ENCODE measurements around the gene INSR. TPM values are rescaled to one million over a fixed set of nuclear protein-coding genes. Genes with fewer than 3 reads are reported as not detected.

The INSR gene
- total RNA-seq, result 10 to 100 TPM in 6 of 8 experiments, 1 to 10 TPM in 2; 6.9 to 19.6 (median 14.1) TPM

- no CpG with 5 or more reads among the region's 108 CpGs for WGBS, 10 experiments
- ATAC-seq (replicated peaks in 6 of 8), result peak; percentile 88 to 93 (median 90)
- Histone ChIP-seq H3K4me3 (peak within 1 kb of the TSS; percentile 74 to 90 (median 79)), H3K27ac (peak within 1 kb of the TSS in 1 of 2 donors; percentile 8), H3K4me1 (replicated peaks in 1 of 2) (peaks cover 2 to 3% of the 10 kb centered on the region in 2 donors)
- in situ Hi-C loops (cut with MboI; ENCODE audit: low pct_unique_long_range_greater_than_20kb in 2 of 9, low sequenced_read_pairs in 9 of 9, unreplicated experiment in 9 of 9), result loop anchor here in 5 of 9 experiments (10.0 to 25.0 kb wide), 2 partner anchors 99 to 107 kb away; no protein-coding TSS in a partner anchor
Measured at GRCh38 chr19:7293762-7294557, at the start of gene INSR. TSS of gene INSR (minus strand) at chr19:7294414. CDS start at chr19:7293891, 523 bp downstream.

DNA sequence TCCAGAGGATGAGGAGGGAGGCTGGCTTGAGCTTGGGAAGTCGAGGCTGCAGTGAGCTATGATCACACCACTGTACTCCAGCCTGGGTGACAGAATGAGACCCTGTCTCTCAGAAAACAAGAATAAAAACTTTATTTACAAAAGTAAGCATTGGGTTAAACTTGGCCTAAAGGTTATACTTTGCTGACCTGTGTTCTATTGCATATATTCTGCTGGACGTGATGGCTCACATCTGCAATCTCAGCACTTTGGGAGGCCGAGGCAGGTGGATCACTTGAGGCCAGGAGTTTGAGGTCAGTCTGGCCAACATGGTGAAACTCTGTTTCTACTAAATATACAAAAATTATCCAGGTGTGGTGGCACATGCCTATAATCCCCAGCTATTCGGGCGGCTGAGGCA is 47.9 kb upstream of the INSR start:
- in situ Hi-C loops (cut with MboI; ENCODE audit: low pct_unique_long_range_greater_than_20kb in 2 of 9, low sequenced_read_pairs in 9 of 9, unreplicated experiment in 9 of 9), result loop anchor here in 5 of 9 experiments (10.0 to 25.0 kb wide), 3 partner anchors 205 to 237 kb away; no protein-coding TSS in a partner anchor
- H3K27ac ChIP-seq, result no peak overlapping the region
- ATAC-seq (replicated peaks in 6 of 8), result no peak
- H3K4me3 ChIP-seq, result no peak overlapping the region
- H3K4me1 ChIP-seq (replicated peaks in 1 of 2), result no peaks in the 10 kb centered on the region
- WGBS, 10 experiments, result 41 to 100% (median 85%) methylated on average over 1 to 4 of the region's 5 CpGs; no CpG with 5 or more reads in 4 of the 10 experiments

DNA sequence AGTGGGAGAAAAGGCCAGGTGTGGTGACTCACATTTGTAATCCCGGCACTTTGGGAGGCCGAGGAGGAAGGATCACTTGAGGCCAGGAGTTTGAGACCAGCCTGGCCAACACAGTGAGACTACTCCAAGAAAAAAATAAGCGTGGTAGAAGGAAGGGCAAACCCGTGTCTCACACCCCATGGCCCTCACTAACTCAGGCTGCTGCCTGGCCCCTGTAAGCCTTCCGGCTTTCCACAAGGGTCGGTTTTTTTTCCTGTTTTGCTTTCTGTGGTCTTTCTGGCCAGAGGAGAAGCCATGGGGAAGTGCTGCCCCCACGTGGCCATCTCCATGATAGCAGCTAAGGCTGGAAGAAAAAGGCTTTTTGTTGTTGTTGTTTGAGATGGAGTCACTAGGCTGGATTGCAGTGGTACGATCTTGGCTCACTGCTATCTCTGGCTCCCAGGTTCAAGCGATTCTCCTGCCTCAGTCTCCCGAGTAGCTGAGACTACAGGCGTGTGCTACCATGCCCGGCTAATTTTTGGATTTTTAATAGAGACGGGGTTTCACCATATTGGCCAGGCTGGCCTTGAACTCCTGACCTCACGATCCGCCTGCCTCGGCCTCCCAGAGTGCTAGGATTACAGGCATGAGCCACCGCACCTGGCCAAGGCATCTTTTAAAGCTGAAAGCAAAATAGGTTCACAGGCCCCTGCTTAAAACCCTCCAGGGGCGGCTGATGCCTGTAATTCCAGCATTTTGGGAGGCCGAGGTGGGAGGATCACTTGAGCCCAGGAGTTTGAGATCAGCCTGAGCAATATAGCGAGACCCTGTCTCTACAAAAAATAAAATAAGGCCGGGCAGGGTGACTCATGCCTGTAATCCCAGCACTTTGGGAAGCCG is 47.0 kb upstream of the INSR start:
- 3 to 100% (median 29%) methylated on average over 1 to 10 of the region's 22 CpGs; no CpG with 5 or more reads in 1 of the 10 experiments for WGBS, 10 experiments
- Histone ChIP-seq H3K4me1 (replicated peaks in 1 of 2) (no peaks in the 10 kb centered on the region), H3K27ac (no peak overlapping the region), H3K4me3 (no peak overlapping the region)
- peak; percentile 34 to 76 (median 64) for ATAC-seq (replicated peaks in 6 of 8)
- in situ Hi-C loops (cut with MboI; ENCODE audit: low pct_unique_long_range_greater_than_20kb in 2 of 9, low sequenced_read_pairs in 9 of 9, unreplicated experiment in 9 of 9), result loop anchor here in 5 of 9 experiments (10.0 to 25.0 kb wide), 3 partner anchors 204 to 236 kb away; no protein-coding TSS in a partner anchor

- no peak for ATAC-seq (replicated peaks in 6 of 8)
- in situ Hi-C loops (cut with MboI; ENCODE audit: low pct_unique_long_range_greater_than_20kb in 2 of 9, low sequenced_read_pairs in 9 of 9, unreplicated experiment in 9 of 9), result loop anchor here in 4 of 9 experiments (25.0 kb wide), 2 partner anchors 200 to 225 kb away; no protein-coding TSS in a partner anchor
- H3K4me3 ChIP-seq, result no peak overlapping the region
- 10 to 84% (median 59%) methylated on average over 1 to 10 of the region's 12 CpGs; no CpG with 5 or more reads in 2 of the 10 experiments for WGBS, 10 experiments
- no peak overlapping the region for H3K27ac ChIP-seq
- no peaks in the 10 kb centered on the region for H3K4me1 ChIP-seq (replicated peaks in 1 of 2)
Measured at GRCh38 chr19:7337380-7338194, 43.4 kb upstream of the INSR start.

GRCh38 chr19:7336321-7336973 is 42.2 kb upstream of the INSR start:
- in situ Hi-C loops (cut with MboI; ENCODE audit: low pct_unique_long_range_greater_than_20kb in 2 of 9, low sequenced_read_pairs in 9 of 9, unreplicated experiment in 9 of 9), result loop anchor here in 4 of 9 experiments (25.0 kb wide), 2 partner anchors 199 to 224 kb away; no protein-coding TSS in a partner anchor

DNA sequence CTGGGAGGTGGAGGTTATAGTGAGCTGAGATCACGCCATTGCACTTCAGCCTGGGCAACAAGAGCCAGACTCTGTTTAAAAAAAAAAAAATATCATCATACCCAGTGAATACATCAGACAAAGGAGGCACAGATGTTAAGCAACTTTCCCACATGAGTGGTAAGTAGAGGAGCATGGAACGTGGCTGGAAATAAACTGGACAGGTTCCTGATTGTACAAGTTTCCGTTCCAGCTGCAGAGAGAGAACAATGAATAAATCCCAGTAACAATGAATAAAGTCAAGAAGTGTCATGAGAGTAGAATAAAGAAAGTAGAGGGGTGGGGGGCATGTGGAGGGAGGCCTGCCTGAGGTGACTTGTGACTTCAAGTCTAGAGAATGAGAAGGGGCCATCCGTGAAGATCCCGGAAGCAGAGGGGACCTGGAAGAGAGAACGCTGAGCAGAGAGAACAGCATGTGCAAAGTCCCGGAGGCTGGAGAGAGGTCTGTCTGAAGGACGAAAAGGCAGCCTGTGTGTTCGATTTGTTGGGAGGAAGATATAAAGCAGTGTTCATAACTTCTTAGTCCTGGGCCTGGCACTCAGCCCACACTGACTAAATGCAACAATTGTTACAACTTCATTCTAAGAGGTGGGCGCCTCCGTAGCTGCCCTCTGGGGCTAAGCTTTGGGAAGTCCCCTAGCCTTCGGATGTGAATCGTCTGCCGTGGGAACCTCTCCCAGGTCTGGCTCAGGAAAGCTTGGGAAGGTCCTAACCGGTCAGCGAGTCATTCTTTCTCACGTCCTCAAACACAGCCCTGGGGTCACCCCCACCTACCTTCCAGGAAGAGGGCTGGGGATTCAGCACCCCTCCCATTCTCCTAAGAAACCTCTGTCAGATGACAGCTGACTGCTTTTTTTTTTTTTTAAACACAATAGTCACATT is 39.2 kb upstream of the INSR start:
- no peak overlapping the region for H3K27ac ChIP-seq
- 0 to 100% (median 72%) methylated on average over 1 to 12 of the region's 17 CpGs; no CpG with 5 or more reads in 1 of the 10 experiments for WGBS, 10 experiments
- no peak overlapping the region for H3K4me3 ChIP-seq
- peak in 1 of 8 experiments; percentile 27 for ATAC-seq (replicated peaks in 6 of 8)
- in situ Hi-C loops (cut with MboI; ENCODE audit: low pct_unique_long_range_greater_than_20kb in 2 of 9, low sequenced_read_pairs in 9 of 9, unreplicated experiment in 9 of 9), result loop anchor here in 4 of 9 experiments (25.0 kb wide), 2 partner anchors 196 to 221 kb away; no protein-coding TSS in a partner anchor
- no peaks in the 10 kb centered on the region for H3K4me1 ChIP-seq (replicated peaks in 1 of 2)

More at GRCh38 chr19:7336321-7336973, 42.2 kb upstream of the INSR start:
- WGBS, 10 experiments, result 35 to 91% (median 52%) methylated on average over 2 to 6 of the region's 9 CpGs; no CpG with 5 or more reads in 3 of the 10 experiments
- H3K27ac ChIP-seq, result no peak overlapping the region
- no peak for ATAC-seq (replicated peaks in 6 of 8)
- H3K4me1 ChIP-seq (replicated peaks in 1 of 2), result no peaks in the 10 kb centered on the region
- no peak overlapping the region for H3K4me3 ChIP-seq

DNA sequence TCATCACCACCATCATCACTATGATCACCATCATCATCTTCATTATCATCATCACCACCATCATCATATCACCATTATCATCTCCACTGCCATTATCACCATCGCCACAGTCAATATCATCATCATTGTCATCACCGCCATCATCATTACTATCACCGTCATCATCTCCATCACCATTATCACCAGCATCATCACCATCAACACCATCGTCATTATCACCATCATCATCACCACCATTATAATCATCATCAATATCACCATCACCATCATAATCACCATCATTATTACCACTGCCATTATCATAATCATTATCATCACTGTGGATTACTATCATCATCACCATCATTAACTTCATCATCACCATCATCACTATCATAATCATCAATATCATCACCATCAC is 37.2 kb upstream of the INSR start:
- ATAC-seq (replicated peaks in 6 of 8), result no peak
- in situ Hi-C loops (cut with MboI; ENCODE audit: low pct_unique_long_range_greater_than_20kb in 2 of 9, low sequenced_read_pairs in 9 of 9, unreplicated experiment in 9 of 9), result loop anchor here in 4 of 9 experiments (25.0 kb wide), 2 partner anchors 194 to 219 kb away; no protein-coding TSS in a partner anchor
- Histone ChIP-seq H3K27ac (no peak overlapping the region), H3K4me3 (no peak overlapping the region), H3K4me1 (replicated peaks in 1 of 2) (no peaks in the 10 kb centered on the region)
- WGBS, 10 experiments, result 33 to 92% (median 80%) methylated on average over 1 to 4 of the region's 4 CpGs

GRCh38 chr19:7328647-7329046 is 34.4 kb upstream of the INSR start:
- no peak for ATAC-seq (replicated peaks in 6 of 8)
- Histone ChIP-seq H3K4me3 (no peak overlapping the region), H3K27ac (no peak overlapping the region), H3K4me1 (replicated peaks in 1 of 2) (no peaks in the 10 kb centered on the region)
- WGBS, 10 experiments, result 67 to 100% (median 93%) methylated on average over 1 to 4 of the region's 4 CpGs; no CpG with 5 or more reads in 1 of the 10 experiments
- in situ Hi-C loops (cut with MboI; ENCODE audit: low pct_unique_long_range_greater_than_20kb in 2 of 9, low sequenced_read_pairs in 9 of 9, unreplicated experiment in 9 of 9), result loop anchor here in 4 of 9 experiments (25.0 kb wide), 2 partner anchors 191 to 216 kb away; no protein-coding TSS in a partner anchor

DNA sequence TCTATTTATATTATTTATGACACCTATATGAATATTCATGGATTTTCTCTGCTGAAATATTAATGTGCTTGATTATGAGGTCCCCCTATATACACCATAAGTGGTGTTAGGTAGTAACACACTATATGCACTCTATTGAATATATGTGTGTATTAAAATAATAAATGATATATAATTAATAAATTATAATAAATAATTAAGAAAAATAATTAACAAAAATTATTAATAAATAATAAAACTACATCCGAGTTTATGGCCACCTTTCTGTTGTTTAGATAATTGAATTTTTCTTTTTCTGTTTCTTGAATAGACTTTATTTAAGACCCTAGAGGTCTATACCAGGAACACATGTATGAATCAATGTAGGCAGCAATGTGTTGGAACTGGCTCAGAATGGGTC is 33.6 kb upstream of the INSR start:
- no peaks in the 10 kb centered on the region for H3K4me1 ChIP-seq (replicated peaks in 1 of 2)
- in situ Hi-C loops (cut with MboI; ENCODE audit: low pct_unique_long_range_greater_than_20kb in 2 of 9, low sequenced_read_pairs in 9 of 9, unreplicated experiment in 9 of 9), result loop anchor here in 4 of 9 experiments (25.0 kb wide), 2 partner anchors 191 to 216 kb away; no protein-coding TSS in a partner anchor
- no peak for ATAC-seq (replicated peaks in 6 of 8)
- H3K27ac ChIP-seq, result no peak overlapping the region
- 0 to 67% (median 35%) methylated on average over 1 of the region's 1 CpG; no CpG with 5 or more reads in 2 of the 10 experiments for WGBS, 10 experiments
- H3K4me3 ChIP-seq, result no peak overlapping the region

DNA sequence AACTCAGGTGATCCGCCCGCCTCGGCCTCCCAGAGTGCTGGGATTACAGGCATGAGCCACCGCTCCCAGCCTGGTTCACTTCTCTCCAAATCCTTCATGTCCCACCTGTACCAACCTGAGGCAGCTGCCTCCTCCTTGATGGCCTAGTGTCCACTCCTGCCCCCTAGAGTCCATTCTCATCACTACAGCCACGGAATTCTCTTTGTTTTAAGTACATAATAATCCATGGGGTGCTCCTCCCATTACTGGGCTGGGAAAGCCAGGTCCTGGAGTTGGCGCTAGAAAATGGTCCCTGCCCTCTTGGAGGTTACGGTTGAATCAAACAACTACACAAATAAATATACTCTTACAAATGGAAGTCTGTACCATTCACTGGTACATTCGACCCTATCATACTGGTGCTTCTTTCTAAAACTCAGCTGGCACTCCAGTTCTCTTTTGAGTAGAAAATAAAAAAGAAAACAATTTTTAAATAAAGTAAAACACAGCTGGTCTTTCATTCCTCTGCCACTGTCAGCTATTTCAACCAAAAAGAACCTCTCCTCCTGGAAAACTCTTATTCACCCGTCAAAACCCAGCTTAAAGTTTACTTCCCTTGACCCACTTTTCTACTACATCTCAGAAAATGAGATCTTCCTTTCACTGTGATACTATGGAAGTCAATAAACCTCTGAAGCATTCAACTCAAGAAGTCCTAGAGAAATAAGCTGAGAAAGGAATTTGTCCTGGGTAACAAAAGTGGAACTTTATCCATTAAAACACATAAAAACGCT is 32.1 kb upstream of the INSR start:
- in situ Hi-C loops (cut with MboI; ENCODE audit: low pct_unique_long_range_greater_than_20kb in 2 of 9, low sequenced_read_pairs in 9 of 9, unreplicated experiment in 9 of 9), result loop anchor here in 4 of 9 experiments (25.0 kb wide), 2 partner anchors 189 to 214 kb away; no protein-coding TSS in a partner anchor
- no peaks in the 10 kb centered on the region for H3K4me1 ChIP-seq (replicated peaks in 1 of 2)
- peak in 1 of 8 experiments; percentile 45 for ATAC-seq (replicated peaks in 6 of 8)
- 54 to 77% (median 64%) methylated on average over 1 to 8 of the region's 10 CpGs for WGBS, 10 experiments
- no peak overlapping the region for H3K27ac ChIP-seq
- H3K4me3 ChIP-seq, result no peak overlapping the region

Data from motor neuron (in vitro differentiated cells).